Measurements from ENCODE around the gene RAMP2. TPM values are rescaled to one million over a fixed set of nuclear protein-coding genes. Genes with fewer than 3 reads are reported as not detected.
A peak's percentile ranks its signal among the peaks of the same experiment; 100 is the strongest.

RAMP2 gene
- total and polyA plus RNA-seq, 2 of the 13 experiments (the other 11 are each of a cell fraction or from before 2014, with no cell fraction given), result 1.4 to 5.2 TPM

GRCh38 chr17:42773290-42774035 lies 12.4 kb downstream of the RAMP2 start, which contains the start of gene VPS25 (continued):
- TF ChIP-seq CEBPZ (IDR thresholded peaks at IDR 0.05; ENCODE audit: low read length) (no peak), MBD4 (IDR thresholded peaks at IDR 0.05; ENCODE audit: borderline replicate concordance, low read length) (no peak), ZNF207 (IDR thresholded peaks at IDR 0.05; ENCODE audit: borderline replicate concordance) (no peak), ZNF619 (CRISPR knock-in tag; IDR thresholded peaks at IDR 0.05) (peak; percentile 74), SUZ12 (IDR thresholded peaks at IDR 0.05; ENCODE audit: low read depth, low read length) (no peak), SNAI1 (CRISPR knock-in tag; IDR thresholded peaks at IDR 0.05; ENCODE audit: borderline replicate concordance) (no peak), ZNF768 (CRISPR knock-in tag; IDR thresholded peaks at IDR 0.05) (peak; percentile 73), NFE2 (CRISPR knock-in tag; IDR thresholded peaks at IDR 0.05) (no peak), GATA4 (IDR thresholded peaks at IDR 0.05; ENCODE audit: borderline replicate concordance, low read depth) (peak; percentile 84; the same call in 1 of the 2 replicates), TRIM22 (IDR thresholded peaks at IDR 0.05) (no peak), ATAD3A (CRISPR knock-in tag; IDR thresholded peaks at IDR 0.05) (no peak), ZNF781 (CRISPR knock-in tag; IDR thresholded peaks at IDR 0.05; ENCODE audit: borderline replicate concordance, not compliant biosample characterization) (peak; percentile 78), REL (CRISPR knock-in tag; conservative IDR thresholded peaks at IDR 0.05) (no peak), USF2 (IDR thresholded peaks at IDR 0.05; ENCODE audit: low read depth, low read length) (no peak), USF2 (CRISPR knock-in tag; IDR thresholded peaks at IDR 0.05; ENCODE audit: borderline replicate concordance) (0 out of 2 replicates have a peak, but pooled peaks have one; percentile 9), ZNF101 (CRISPR knock-in tag; IDR thresholded peaks at IDR 0.05; ENCODE audit: borderline replicate concordance, low read depth) (0 out of 2 replicates have a peak, but pooled peaks have one; percentile 50), POGZ (CRISPR knock-in tag; IDR thresholded peaks at IDR 0.05) (peak; percentile 77), FUBP1 (CRISPR knock-in tag; IDR thresholded peaks at IDR 0.05; ENCODE audit: borderline replicate concordance) (no peak), ZNF180 (CRISPR knock-in tag; IDR thresholded peaks at IDR 0.05; ENCODE audit: borderline replicate concordance, low read depth) (no peak)
